Left ventricle myocardium superior (tissue), 1 donor: ENCODE data around the gene PLAC8. TPM values are rescaled to one million over a fixed set of nuclear protein-coding genes. Genes with fewer than 3 reads are reported as not detected.
"Not testable (repeated sequence)": the region's sequence is repeated elsewhere in the genome, so short reads cannot be mapped to it uniquely, and the experiment has no call there.

Experiments used
- ATAC-seq: fragments of 200-7000 bp; cut with Tn5 transposase; one replicate; pipeline ENCODE4 v1.9.1; 2020; ENCODE audit warnings: mild to moderate bottlenecking, moderate library complexity
- DNase-seq: peaks from one replicate; pipeline ENCODE4 v3.0.0-alpha.2; 2020
- intact Hi-C: fragments of 100-400 bp; cut with micrococcal nuclease; formaldehyde crosslinking; loops from one replicate; pipeline ENCODE4 v1.11.0; 2022
- total RNA-seq: library from RNA; stranded (reverse); fragmentation: NEBNext Ultra II Directional; extraction: Animal tissue kit (Norgen Biotek cat#: 25700); gene quantifications from one replicate; pipeline ENCODE4 v1.2.1, GENCODE V29; 2021
- donor health status: DM: no; HTN: yes; CAD: no; lungs with severe emphysema.

The PLAC8 gene
- total RNA-seq, 1 donor from 2014 or later = 1.1 TPM

GRCh38 chr4:83075311-83076095 is 39.0 kb downstream of the PLAC8 start:
- intact Hi-C loops = loop anchor here (10.0 kb wide), 1 partner anchor 189 kb away; no protein-coding TSS in a partner anchor
- ATAC-seq (peak; percentile 36), DNase-seq (no peak)

GRCh38 chr4:83074783-83075182 is 39.7 kb downstream of the PLAC8 start:
- intact Hi-C loops = loop anchor here (10.0 kb wide), 1 partner anchor 190 kb away; no protein-coding TSS in a partner anchor
- DNase-seq, ATAC-seq: not testable (repeated sequence)

- peak; percentile 30 for ATAC-seq
- intact Hi-C loops = loop anchor here (10.0 kb wide), 1 partner anchor 191 kb away; no protein-coding TSS in a partner anchor
- DNase-seq = no peak
These were observed 40.3 kb downstream of the PLAC8 start for GRCh38 chr4:83074086-83074704.

- DNase-seq (no peak), ATAC-seq (no peak)
- intact Hi-C loops = loop anchor here (10.0 kb wide), 1 partner anchor 194 kb away; no protein-coding TSS in a partner anchor
These were observed 43.4 kb downstream of the PLAC8 start for GRCh38 chr4:83071116-83071515.

- no peak for ATAC-seq
- intact Hi-C loops = no loop called here
These were observed 47.4 kb downstream of the PLAC8 start for GRCh38 chr4:83067058-83067639.

GRCh38 chr4:83065266-83065665 is 49.3 kb downstream of the PLAC8 start:
- intact Hi-C loops = no loop called here
- ATAC-seq (no peak), DNase-seq (no peak)

More at GRCh38 chr4:83067058-83067639, 47.4 kb downstream of the PLAC8 start:
- no peak for DNase-seq

- ATAC-seq (no peak), DNase-seq (no peak)
- intact Hi-C loops = no loop called here
These were observed 51.8 kb downstream of the PLAC8 start for GRCh38 chr4:83062739-83063138.

GRCh38 chr4:83054928-83055327 is 59.6 kb downstream of the PLAC8 start:
- intact Hi-C loops = no loop called here
- no peak for ATAC-seq
- no peak for DNase-seq

GRCh38 chr4:83048781-83049180 is 65.7 kb downstream of the PLAC8 start:
- intact Hi-C loops, DNase-seq, ATAC-seq: not testable (repeated sequence)

GRCh38 chr4:83046693-83047473 is 67.6 kb downstream of the PLAC8 start:
- no peak for ATAC-seq
- DNase-seq = no peak
- intact Hi-C loops = no loop called here

- no peak for ATAC-seq
- intact Hi-C loops = no loop called here
- DNase-seq = no peak
These were observed 70.6 kb downstream of the PLAC8 start for GRCh38 chr4:83043801-83044407.

GRCh38 chr4:83043157-83043556 is 71.4 kb downstream of the PLAC8 start:
- ATAC-seq, intact Hi-C loops, DNase-seq: not testable (repeated sequence)

GRCh38 chr4:83040269-83040668 is 74.3 kb downstream of the PLAC8 start:
- intact Hi-C loops = no loop called here
- DNase-seq (no peak), ATAC-seq (no peak)

Other genes with a start within 250 kb of the PLAC8 start
- gene SEC31A, start 223.6 kb downstream of the PLAC8 start, total RNA-seq = 103 TPM
- 5.3 TPM for gene THAP9, start 214.0 kb downstream of the PLAC8 start, total RNA-seq
- 6.7 TPM for gene LIN54, start 103.9 kb downstream of the PLAC8 start, total RNA-seq
- gene COPS4, start 79.5 kb downstream of the PLAC8 start, total RNA-seq = 49.2 TPM
- gene COQ2, start 170.1 kb upstream of the PLAC8 start, total RNA-seq = 20.0 TPM
- gene HPSE, start 220.1 kb upstream of the PLAC8 start, total RNA-seq = 1.3 TPM